HG02885 (cell line): ENCODE data around the gene DYNC2I2.
"Not testable (repeated sequence)": the region's sequence is repeated elsewhere in the genome, so short reads cannot be mapped to it uniquely, and the experiment has no call there.

Experiments used
- ATAC-seq: cut with Tn5 transposase; IDR thresholded peaks from one replicate; pipeline ENCODE4 v1.9.1; 2021; ENCODE audit warnings: mild to moderate bottlenecking; ENCODE audit not compliant: unreplicated experiment, poor library complexity

DYNC2I2 gene

GRCh38 chr9:128687453-128687852 lies 30.8 kb upstream of the DYNC2I2 start:
- ATAC-seq = no peak

GRCh38 chr9:128685636-128686489 lies 29.2 kb upstream of the DYNC2I2 start:
- no peak for ATAC-seq

DNA sequence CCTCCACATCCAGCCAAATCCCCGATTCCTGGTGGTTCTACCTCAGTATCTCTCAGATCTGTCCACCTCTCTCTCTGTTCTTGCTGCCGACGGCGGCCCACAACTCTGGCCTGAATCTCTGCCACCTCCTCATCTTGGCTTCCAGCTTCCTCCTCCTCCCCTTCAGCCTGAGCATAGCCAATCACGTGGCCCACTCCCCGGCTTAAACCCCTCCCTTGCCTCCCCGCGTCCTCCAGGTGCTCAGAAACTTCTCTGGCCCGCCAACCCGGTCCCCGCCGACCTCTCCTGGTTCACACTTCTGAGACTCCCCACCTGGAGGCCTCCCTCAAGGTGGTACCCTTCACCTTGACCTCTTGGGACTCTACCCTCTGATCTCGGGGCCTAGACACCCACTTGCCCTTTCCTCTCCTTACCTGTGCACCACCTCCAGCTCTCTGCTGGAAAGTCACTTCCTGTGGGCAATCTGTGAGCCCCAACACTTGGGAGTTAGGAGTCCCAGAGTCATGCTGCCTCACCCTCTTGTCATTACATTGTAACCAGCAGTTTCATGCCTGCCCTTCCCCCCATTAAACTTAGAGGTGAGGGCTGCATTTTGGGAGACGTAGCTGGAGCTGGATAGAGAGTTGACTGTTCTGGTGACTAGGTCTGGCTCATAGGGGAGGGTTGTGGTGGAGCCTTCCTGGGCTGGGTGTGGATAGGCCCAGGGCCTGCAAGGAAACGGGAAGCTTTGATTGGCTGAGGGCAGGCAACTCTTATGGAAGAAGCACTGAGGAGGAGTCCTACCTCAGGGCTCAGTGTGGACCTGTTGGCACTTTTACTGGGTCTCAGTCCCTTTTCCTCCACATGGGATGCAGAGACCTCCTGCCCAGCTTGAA lies 27.9 kb upstream of the DYNC2I2 start:
- peak; percentile 28 for ATAC-seq

DNA sequence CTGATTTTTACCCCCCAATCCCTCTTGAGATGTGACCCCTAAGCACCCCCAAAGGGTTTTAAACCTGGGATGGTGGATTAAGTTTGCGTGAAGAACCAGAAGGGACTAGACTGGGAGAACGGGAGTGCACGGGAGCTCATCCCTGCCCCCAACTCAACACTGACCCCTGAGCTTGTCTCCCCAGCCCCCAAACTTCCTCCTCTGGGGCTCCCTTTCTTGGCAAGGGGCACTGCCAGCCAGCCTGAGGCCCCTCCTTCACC lies 27.3 kb upstream of the DYNC2I2 start:
- ATAC-seq = no peak

DNA sequence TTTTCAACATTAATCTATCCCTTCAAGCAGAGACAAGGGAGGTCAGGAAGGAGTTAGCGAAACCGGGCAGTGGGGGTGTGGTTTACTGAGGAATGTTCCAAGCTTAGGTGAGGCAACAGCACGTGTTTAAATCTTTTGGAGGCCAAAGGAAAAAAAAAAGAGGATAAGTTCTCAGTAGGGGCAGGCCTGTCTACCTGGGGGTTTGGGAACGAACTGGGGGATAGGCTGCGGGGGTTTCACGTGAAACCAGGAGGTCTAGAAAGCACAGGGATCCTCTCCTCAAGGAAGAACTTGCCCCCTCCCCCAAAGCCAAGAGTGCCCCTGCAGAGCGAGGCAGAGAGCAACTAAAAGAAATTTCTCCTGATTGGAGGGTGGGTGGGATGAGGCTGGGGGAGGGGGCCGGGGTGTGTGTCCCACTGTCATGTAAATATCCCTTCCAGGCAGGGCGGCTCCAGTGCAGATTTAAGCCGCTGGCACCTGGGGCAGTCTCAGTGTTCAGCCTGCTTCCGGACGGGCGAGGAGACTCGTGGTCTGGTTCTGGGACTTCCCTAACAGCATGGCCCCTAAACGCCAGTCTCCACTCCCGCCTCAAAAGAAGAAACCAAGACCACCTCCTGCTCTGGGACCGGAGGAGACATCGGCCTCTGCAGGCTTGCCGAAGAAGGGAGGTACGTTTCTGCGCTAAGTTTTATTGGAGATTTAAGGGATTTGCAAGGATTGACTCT lies 26.9 kb upstream of the DYNC2I2 start:
- no peak for ATAC-seq

GRCh38 chr9:128677794-128678193 lies 21.1 kb upstream of the DYNC2I2 start:
- no peak for ATAC-seq

GRCh38 chr9:128675382-128675781 lies 18.7 kb upstream of the DYNC2I2 start:
- ATAC-seq = no peak

DNA sequence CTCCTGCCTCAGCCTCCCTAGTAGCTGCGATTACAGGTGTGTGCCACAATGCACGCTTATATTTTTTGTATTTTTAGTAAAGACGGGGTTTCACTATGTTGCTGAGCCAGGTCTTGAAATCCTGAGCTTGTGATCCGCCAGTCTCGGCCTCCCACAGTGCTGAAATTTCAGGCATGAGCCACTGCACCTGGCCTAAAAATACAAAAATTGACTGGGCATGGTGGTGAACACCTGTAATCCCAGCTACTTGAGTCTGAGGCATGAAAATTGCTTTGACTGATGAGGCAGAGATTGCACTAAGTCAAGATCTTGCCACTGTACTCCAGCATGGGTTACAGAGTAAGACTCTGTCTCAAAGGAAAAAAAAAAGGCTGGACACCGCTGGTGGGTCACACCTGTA lies 13.1 kb upstream of the DYNC2I2 start:
- ATAC-seq = no peak

GRCh38 chr9:128666481-128666941 lies 9.9 kb upstream of the DYNC2I2 start:
- ATAC-seq = not testable (repeated sequence)

- no peak for ATAC-seq
Measured at GRCh38 chr9:128657796-128658195, 1.1 kb upstream of the DYNC2I2 start.

DNA sequence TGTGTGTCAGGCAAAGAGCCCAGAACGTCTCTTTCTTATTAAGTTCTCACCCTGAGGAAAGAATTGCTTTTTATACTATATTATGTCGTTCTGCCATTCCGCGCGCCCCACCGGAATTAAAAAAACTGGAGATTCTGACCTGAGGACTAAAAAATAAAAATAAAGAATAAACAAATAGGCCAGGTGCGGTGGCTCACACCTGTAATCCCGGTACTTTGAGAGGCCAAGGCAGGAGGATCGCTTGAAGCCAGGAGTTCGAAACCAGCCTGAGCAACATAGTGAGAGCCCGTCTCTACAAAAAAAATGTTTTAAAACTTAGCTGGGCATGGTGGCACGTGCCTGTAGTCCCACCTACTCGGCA lies 677 bp upstream of the DYNC2I2 start:
- no peak for ATAC-seq

DNA sequence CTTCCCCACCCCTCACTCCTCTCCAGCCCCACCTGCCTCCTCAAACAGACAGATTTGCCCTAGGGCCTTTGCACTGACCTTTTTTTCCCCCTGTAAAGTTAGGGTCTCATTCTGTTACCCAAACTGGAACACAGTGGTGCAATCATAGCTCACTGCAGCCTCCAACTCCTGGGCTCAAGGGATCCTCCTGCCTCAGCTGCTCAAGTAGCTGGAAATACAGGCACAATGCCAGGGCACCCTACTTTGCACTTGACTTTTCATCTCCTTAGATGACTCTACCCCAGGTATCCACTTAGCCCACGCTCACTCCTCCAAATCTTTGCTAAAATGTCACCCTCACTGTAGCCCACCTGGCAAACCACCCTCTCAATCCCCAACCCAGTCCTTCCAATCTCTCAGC lies 2.2 kb downstream of the DYNC2I2 start:
- ATAC-seq = no peak

DNA sequence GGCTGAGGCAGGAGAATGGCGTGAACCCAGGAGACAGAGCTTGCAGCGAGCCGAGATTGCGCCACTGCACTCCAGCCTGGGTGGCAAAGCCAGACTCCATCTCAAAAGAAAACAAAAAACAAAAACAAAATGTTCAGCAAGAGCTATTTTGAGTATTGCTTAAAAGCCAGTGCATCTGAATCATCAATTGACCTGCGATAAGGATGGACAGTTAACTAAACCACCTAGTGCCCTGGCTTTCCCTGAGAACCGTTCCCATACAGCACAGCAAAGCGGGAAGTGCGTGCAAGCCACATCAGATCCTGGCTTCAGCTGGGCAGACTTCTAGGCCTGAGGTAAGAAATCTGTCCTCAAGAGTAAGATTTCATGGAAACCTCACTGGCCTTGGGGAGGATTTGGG lies 2.7 kb downstream of the DYNC2I2 start:
- no peak for ATAC-seq

GRCh38 chr9:128651798-128652197 lies 4.8 kb downstream of the DYNC2I2 start:
- no peak for ATAC-seq

DNA sequence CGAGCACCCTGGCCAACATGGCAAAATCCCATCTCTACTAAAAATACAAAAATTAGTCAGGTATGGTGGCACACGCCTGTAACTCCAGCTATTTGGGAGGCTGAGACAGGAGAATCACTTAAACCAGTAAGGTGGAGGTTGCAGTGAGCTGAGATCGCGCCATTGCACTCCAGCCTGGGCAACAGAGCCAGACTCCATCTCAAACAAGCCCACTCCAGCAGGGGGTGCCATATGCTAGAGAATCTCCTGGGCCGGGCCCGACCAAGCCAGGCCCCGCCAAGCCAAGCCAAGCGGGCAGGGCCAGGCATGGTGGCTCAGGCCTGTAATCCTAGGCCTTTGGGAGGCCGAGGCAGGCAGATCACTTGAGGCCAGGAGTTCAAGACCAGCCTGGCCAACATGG lies 8.4 kb downstream of the DYNC2I2 start:
- not testable (repeated sequence) for ATAC-seq

DNA sequence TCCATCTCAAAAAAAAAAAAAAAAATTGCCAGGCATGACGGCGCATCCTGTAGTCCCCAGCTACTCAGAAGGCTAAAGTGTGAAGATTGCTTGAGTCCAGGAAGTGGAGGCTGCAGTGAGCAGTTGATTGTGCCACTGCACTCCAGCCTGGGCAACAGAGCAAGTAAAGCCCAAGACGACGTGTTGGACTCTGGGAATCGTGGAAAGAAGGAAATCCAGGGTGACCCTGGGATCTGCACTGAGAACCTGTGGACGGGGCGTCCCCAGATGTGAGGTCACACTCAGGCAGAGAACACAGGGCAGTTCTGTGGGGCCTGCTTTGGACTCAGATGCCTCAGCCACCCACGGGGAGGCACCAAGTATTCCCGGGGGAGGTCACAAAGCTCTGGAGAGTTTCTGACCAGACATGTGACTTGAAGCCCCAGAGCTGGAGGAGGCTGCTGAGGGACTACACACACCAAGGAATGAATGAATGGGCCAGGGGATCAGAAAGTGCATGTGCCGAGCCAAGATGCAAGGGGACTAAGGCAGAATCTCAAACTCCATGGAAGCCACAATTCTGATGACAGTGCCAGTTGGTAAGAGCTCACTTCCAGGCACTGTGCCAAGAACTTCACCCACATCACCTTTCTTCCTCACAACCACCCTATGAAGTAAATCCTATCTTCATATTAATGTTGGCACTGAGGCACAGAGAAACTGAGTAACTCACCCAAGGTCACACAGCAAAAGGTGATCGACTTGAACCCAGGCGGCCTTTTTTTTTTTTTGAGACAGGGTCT lies 12.9 kb downstream of the DYNC2I2 start:
- no peak for ATAC-seq

DNA sequence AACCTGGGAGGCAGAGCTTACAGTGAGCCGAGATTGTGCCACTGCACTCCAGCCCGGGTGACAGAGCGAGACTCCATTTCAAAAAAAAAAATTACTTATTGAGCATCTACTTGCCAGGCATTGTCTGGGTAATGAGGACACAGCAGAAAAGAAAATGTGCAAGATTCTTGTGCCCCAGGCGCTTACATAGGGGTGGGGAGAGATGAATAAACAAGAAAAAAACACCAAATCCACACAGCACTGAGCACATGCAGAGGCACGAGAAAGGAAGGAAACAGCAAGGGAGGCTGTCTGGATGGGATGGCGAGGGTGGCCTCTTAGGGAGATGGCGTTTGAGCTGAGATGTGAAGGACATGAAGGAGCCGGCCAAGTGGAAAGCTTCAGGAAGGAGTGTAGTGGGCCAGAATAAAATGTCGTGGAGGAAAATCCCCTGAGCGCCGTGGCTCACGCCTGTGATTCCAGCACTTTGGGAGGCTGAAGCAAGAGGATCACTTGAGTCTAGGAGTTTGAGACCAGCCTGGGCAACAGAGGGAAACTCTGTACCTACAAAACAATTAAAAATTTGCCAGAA lies 13.9 kb downstream of the DYNC2I2 start:
- no peak for ATAC-seq

GRCh38 chr9:128640603-128641002 lies 16.0 kb downstream of the DYNC2I2 start:
- ATAC-seq = no peak

DNA sequence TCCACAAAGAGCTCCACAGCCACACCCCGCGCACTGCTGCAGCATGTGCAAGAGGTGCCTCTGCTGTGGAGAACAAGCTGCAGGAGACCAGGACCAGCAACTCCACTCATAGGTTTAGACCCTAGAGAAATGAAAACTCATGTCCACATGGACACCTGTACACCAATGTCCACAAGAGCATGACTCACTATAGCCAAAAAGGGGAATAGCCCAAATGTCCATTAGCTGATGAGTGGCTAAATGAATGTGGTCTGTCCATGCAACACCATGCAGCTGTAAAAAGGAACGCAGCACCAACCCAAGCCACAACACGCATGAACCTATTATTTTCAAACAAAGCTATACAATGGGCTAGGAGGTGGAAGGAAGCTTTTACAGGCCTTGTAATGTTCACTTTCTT lies 18.1 kb downstream of the DYNC2I2 start:
- no peak for ATAC-seq

- ATAC-seq = no peak
Measured at GRCh38 chr9:128637656-128638055, 19.0 kb downstream of the DYNC2I2 start.
